Stimulated activated CD8-positive, alpha-beta memory T cell treated with anti-CD3 and anti-CD28 coated beads, Interleukin-15, amount 100 ng/mL, for 1 hour (primary cell): ENCODE results near the gene DPAGT1.

Experiments used
- DNase-seq: peaks from one replicate; pipeline ENCODE4 v3.0.0-alpha.2; 2020; ENCODE audit warnings: low read depth

Gene DPAGT1

GRCh38 chr11:119057000-119057769, 44.5 kb downstream of the DPAGT1 start, which contains the start of gene HYOU1:
HYOU1 (minus strand) TSS chr11:119057205; CDS start chr11:119056160, 1,045 bp downstream.
- DNase-seq, result peak; percentile 94

GRCh38 chr11:119056421-119056999, 45.1 kb downstream of the DPAGT1 start:
- no peak for DNase-seq

GRCh38 chr11:119055901-119056300, 45.8 kb downstream of the DPAGT1 start:
- no peak for DNase-seq

DNA sequence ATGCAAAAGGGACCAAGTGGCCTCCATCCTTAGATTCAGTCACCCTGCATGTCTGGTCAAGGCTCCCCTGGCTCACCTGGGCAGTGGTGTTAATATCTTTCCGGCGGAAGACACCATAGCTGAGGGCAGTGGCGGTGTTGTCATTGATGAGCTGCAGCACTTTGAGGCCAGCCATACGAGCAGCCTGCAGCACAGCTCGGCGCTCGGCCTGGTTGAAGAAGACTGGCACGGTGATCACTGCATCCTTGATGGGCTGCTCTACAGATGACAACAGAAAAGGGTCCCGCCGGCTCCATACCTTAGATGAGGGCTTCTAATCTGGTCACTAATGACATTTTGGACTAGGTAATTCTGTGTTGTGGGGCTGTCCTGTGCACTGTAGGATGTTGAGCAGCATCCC, 47.2 kb downstream of the DPAGT1 start:
- no peak for DNase-seq

DNA sequence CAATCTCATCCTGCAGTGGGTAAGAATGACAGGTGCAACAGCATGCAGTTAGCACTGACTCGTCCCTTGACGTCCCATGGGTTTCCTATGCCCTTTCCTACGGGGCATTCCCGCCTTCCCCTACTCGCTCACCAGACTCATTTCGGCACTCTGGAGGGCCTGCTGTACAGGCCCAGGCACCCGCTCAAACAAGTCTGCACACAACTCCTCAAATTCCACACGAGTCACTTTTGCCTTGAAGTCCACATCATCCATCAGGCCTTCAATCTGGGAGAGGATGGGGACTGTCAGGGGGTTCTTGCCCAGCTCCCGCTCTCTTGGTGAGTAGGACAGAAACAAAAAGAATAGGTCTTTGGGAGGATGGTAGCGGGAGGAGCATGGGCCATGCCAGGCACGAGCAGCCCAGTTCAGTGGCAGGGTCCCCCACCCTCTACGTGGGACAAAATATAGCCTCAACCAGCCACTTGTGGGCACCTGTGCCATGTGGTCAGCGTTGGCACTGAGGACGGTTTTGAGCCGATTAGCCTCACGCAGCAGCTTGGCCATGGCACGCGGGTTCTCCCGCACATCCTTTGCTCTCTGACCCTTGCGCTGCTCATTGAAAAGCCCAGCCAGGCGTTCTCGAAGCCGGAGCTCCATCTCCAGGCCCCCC, 49.4 kb downstream of the DPAGT1 start:
- DNase-seq, result no peak

DNA sequence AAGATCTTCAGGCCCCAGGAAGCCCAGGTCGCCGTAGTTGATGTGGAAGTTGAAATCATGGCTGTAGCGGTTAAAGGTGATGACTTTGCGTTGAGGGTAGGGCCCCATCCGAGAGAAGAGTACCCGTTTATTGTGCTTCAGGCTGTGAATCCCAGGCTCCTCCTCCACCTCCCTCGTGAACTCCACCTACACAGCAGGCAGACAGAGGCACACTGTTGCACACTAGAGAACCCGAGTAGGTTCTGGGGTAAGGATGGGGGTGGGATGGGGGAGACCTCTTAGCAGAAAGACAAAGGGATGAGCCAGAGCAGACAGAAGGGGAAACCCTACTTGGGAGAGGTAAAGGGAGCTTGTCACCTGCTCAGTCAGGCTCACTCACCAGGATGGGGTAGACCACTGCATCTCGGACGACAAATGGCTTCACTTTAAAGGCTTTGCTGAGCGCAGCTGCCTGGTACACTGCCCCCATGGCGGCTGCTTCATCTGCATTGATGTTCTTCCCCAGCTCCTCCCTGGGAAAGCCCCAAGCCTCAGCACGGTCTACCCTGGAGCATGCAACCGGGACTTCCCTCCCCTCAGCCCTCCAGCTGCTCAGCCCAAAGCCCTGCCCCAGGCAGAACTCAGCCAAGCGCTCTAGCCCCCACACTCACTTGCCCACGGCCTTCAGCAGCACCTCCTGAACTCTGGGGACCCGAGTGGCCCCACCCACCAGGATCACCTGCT, 50.1 kb downstream of the DPAGT1 start:
- no peak for DNase-seq

- no peak for DNase-seq
Observed at GRCh38 chr11:119049081-119049480, 52.6 kb downstream of the DPAGT1 start.

DNA sequence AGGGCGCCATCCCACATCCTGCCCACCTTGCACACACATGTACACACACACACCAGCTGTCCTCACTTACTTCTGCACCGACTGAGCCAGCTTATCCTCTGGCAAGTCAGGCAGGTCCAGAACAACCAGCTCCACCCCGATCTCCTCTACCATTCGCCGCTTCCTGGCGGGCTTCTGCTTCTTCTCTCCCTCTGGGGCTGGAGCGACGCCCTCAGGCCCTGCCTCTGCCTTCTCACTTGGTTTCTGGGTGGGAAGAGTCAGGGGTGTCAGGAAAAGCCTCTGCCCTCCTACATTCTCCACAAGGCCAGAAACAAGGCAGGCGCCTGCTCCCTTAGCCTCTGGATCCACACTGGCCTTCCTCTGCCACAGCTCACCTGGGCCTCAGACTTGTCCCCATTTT, 53.0 kb downstream of the DPAGT1 start:
- no peak for DNase-seq

- DNase-seq, result no peak
Observed at GRCh38 chr11:119047205-119047604, 54.4 kb downstream of the DPAGT1 start.
